OCI-LY7 (cell line): ENCODE measurements around the gene ZNF516. TPM values are rescaled to one million over a fixed set of nuclear protein-coding genes. Genes with fewer than 3 reads are reported as not detected.

ENCODE experiments used
- BruUV-seq: library from RNA; stranded (reverse); fragments of 400-500 nt; replicated peaks from 2 replicates; lab custom pipeline; 2021; lab: Mats Ljungman, UMichigan
- CTCF ChIA-PET: fragments of 300-600 bp; sonication (Branson Sonifier 250); formaldehyde crosslinking; loops from one replicate; lab custom pipeline; 2022; ENCODE audit warnings: antibody characterized with exemption; ENCODE audit not compliant: unreplicated experiment; lab: Charles Lee
- POLR2A ChIA-PET: fragments of 300-600 bp; sonication (Branson Sonifier 250); formaldehyde crosslinking; loops from one replicate; lab custom pipeline; 2022; ENCODE audit warnings: antibody characterized with exemption; lab: Charles Lee
- DNase-seq: peaks from one replicate; pipeline ENCODE4 v3.0.0-alpha.2; 2015; ENCODE audit warnings: low spot score
- H2AFZ ChIP-seq: fragments of 200-600 bp; sonication (generic), shearing (Covaris generic); 2 replicates; pipeline ENCODE4 v1.6.1; 2014; ENCODE audit warnings: mild to moderate bottlenecking, antibody characterized with exemption, low read length, moderate library complexity
- H3K27ac ChIP-seq: fragments of 200-600 bp; sonication (generic); 2 replicates; pipeline ENCODE4 v1.5.1; 2014; ENCODE audit warnings: mixed run types, low read depth, mild to moderate bottlenecking, moderate library complexity, low read length, inconsistent platforms; ENCODE audit not compliant: poor library complexity, severe bottlenecking
- H3K36me3 ChIP-seq: fragments of 200-600 bp; sonication (generic); 2 replicates; pipeline ENCODE4 v1.6.1; 2014; ENCODE audit warnings: mild to moderate bottlenecking, antibody characterized with exemption, low read length, moderate library complexity, mixed read lengths; ENCODE audit not compliant: insufficient read depth
- H3K4me1 ChIP-seq: fragments of 200-600 bp; sonication (generic); 2 replicates; pipeline ENCODE4 v1.5.1; 2014; ENCODE audit warnings: mild to moderate bottlenecking, low read length; ENCODE audit not compliant: insufficient read depth, poor library complexity, severe bottlenecking
- H3K4me2 ChIP-seq: fragments of 200-600 bp; sonication (generic); 2 replicates; pipeline ENCODE4 v1.6.1; 2014; ENCODE audit warnings: mild to moderate bottlenecking, low read length
- H3K4me3 ChIP-seq: fragments of 200-600 bp; sonication (generic); 2 replicates; pipeline ENCODE4 v1.5.1; 2014; ENCODE audit warnings: mild to moderate bottlenecking, low read depth, low read length; ENCODE audit not compliant: poor library complexity, severe bottlenecking
- H3K79me2 ChIP-seq: fragments of 200-600 bp; sonication (generic); 2 replicates; pipeline ENCODE4 v1.6.1; 2016; ENCODE audit warnings: low read depth, mild to moderate bottlenecking, low read length, moderate library complexity, mixed read lengths; ENCODE audit not compliant: insufficient read depth
- H3K9me2 ChIP-seq: fragments of 200-600 bp; sonication (generic); 2 replicates; pipeline ENCODE4 v1.6.1; 2016; ENCODE audit warnings: mild to moderate bottlenecking, low read length, mixed read lengths; ENCODE audit not compliant: insufficient read depth
- H3K9me3 ChIP-seq: fragments of 200-600 bp; sonication (generic); 2 replicates; pipeline ENCODE4 v1.6.1; 2014; ENCODE audit warnings: mild to moderate bottlenecking, mixed run types, low read length, mixed read lengths
- H4K20me1 ChIP-seq: fragments of 200-600 bp; sonication (generic); 2 replicates; pipeline ENCODE4 v1.6.1; 2014; ENCODE audit warnings: mild to moderate bottlenecking, antibody characterized with exemption, low read length, moderate library complexity, mixed read lengths; ENCODE audit not compliant: insufficient read depth
- EZH2phosphoT487 ChIP-seq: fragments of 200-600 bp; sonication (generic); IDR thresholded peaks from 2 replicates; pipeline ENCODE4 v1.6.1; 2018; ENCODE audit warnings: low read depth, borderline replicate concordance, mild to moderate bottlenecking, mixed run types, antibody characterized with exemption, low read length, moderate library complexity, mixed read lengths
- intact Hi-C: fragments of 100-400 bp; cut with micrococcal nuclease; formaldehyde crosslinking; loops from one replicate; pipeline ENCODE4 v1.10.0; 2022; ENCODE audit not compliant: unreplicated experiment
- total RNA-seq, 2 experiments: library from RNA; depleted of rRNA in 1 of 2; stranded (reverse); fragments of >200 nt in 1 of 2; shearing (Covaris generic) in 1 of 2; gene quantifications; 2 replicates each; pipeline ENCODE4 v1.2.3, GENCODE V29; 2014 to 2022
- TF ChIP-seq, protein P1 (sequence below): fragments of 200-600 bp; sonication (generic); conservative IDR thresholded peaks from 2 replicates; pipeline ENCODE4 v1.5.1; 2014; ENCODE audit warnings: mild to moderate bottlenecking, antibody characterized with exemption, low read length, moderate library complexity, mixed read lengths

ZNF516 gene
- total RNA-seq, 2 experiments from 2014 or later = 16.2 to 32.3 TPM

DNA sequence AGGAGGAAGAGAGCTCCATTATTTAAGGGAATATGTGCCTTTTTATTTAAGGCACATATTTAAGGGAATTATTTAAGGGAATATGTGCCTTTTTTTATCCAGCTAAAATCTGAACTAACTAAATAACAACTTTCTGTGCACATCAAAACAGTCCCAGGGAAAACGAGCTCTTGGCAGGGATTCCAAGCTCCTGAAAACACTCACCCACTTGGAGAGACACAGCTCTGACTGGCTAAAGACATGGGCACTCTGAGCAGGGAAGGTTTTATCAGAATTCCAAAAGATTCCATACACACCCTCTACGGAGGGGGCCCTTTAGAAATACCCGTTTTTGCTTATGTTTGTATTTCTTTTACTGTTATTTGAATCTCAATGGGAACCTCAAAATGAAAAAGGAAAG, 181.0 kb downstream of the ZNF516 start:
- no peaks in the 10 kb centered on the region for H3K36me3 ChIP-seq
- H3K79me2 ChIP-seq = no peaks in the 10 kb centered on the region
- BruUV-seq = no TSS peak
- no peak overlapping the region for H3K4me3 ChIP-seq
- no peaks in the 10 kb centered on the region for H4K20me1 ChIP-seq
- no peaks in the 10 kb centered on the region for H3K4me1 ChIP-seq
- no peak overlapping the region for H3K4me2 ChIP-seq
- intact Hi-C loops = no loop called here
- DNase-seq = no peak
- no peaks in the 10 kb centered on the region for H3K9me3 ChIP-seq
- ChIA-PET CTCF (no interaction called here), POLR2A (no interaction called here)
- no peaks in the 10 kb centered on the region for H3K9me2 ChIP-seq
- H2AFZ ChIP-seq = no peak overlapping the region
- no peak overlapping the region for H3K27ac ChIP-seq
- no peak for TF ChIP-seq EZH2phosphoT487
- TF ChIP-seq, protein P1, sequence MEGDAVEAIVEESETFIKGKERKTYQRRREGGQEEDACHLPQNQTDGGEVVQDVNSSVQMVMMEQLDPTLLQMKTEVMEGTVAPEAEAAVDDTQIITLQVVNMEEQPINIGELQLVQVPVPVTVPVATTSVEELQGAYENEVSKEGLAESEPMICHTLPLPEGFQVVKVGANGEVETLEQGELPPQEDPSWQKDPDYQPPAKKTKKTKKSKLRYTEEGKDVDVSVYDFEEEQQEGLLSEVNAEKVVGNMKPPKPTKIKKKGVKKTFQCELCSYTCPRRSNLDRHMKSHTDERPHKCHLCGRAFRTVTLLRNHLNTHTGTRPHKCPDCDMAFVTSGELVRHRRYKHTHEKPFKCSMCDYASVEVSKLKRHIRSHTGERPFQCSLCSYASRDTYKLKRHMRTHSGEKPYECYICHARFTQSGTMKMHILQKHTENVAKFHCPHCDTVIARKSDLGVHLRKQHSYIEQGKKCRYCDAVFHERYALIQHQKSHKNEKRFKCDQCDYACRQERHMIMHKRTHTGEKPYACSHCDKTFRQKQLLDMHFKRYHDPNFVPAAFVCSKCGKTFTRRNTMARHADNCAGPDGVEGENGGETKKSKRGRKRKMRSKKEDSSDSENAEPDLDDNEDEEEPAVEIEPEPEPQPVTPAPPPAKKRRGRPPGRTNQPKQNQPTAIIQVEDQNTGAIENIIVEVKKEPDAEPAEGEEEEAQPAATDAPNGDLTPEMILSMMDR = no peak
